DND-41 (cell line): ENCODE results near the gene ZNF841.

Source experiments
- EZH2 ChIP-seq: IDR thresholded peaks from 3 replicates; pipeline ENCODE4 v1.6.1; 2012; ENCODE audit warnings: borderline replicate concordance, low read depth, mild to moderate bottlenecking, moderate library complexity, low read length, inconsistent platforms; ENCODE audit not compliant: severe bottlenecking
- TF ChIP-seq, protein P1 (sequence below): IDR thresholded peaks from 2 replicates; pipeline ENCODE4 v1.5.1; 2012; ENCODE audit warnings: borderline replicate concordance, low read length, moderate library complexity, mild to moderate bottlenecking; ENCODE audit not compliant: poor library complexity, severe bottlenecking; ENCODE audit errors: extremely low read depth

DNA sequence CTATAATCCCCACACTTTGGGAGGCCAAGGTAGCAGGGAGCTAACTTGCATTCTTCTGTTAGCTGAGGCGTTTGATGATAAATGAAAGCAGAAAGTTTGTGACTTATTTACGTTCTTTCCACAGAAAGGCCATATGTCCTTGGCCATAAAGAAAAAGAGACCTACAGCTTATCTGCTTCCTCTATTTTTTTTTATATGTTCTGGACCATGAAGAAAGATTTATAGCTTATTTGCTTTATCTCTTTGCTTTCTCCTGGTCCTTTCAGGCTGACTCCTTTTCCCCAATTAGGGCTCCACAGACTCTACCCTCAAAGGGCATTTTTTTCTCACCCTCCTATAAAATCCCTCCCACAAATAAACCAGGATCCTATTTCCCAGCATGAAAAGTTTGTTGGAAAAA lies 45.6 kb upstream of the ZNF841 start:
- TF ChIP-seq, protein P1, sequence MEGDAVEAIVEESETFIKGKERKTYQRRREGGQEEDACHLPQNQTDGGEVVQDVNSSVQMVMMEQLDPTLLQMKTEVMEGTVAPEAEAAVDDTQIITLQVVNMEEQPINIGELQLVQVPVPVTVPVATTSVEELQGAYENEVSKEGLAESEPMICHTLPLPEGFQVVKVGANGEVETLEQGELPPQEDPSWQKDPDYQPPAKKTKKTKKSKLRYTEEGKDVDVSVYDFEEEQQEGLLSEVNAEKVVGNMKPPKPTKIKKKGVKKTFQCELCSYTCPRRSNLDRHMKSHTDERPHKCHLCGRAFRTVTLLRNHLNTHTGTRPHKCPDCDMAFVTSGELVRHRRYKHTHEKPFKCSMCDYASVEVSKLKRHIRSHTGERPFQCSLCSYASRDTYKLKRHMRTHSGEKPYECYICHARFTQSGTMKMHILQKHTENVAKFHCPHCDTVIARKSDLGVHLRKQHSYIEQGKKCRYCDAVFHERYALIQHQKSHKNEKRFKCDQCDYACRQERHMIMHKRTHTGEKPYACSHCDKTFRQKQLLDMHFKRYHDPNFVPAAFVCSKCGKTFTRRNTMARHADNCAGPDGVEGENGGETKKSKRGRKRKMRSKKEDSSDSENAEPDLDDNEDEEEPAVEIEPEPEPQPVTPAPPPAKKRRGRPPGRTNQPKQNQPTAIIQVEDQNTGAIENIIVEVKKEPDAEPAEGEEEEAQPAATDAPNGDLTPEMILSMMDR: no peak
- TF ChIP-seq EZH2: no peak
